Measurements from ENCODE around the gene HSPBP1. TPM values are rescaled to one million over a fixed set of nuclear protein-coding genes. Genes with fewer than 3 reads are reported as not detected.

HSPBP1 gene
- total and polyA plus RNA-seq, 12 donors = 18.8 to 49.8 (median 33.2) TPM

DNA sequence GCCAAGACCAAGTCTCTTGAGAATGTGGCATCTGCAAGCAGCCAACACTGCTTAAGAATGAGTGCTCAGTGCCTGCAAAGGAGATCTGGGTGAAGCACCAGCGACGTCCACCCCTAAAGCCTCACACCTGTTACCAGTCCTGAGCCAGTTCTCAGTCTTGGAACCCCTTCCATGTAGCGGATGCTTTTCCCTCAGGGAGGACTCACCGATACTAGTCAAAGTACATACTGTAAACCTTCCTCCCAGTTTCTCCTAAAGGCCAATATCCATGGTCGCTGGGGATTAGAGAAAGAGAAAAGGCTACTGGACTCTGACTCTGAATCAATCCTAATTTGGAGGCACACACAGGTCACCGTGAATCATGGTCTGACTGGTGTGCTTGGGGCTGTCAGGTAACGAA lies 66.4 kb downstream of the HSPBP1 start:
- intact Hi-C loops (cut with DNase I) = no loop called here

DNA sequence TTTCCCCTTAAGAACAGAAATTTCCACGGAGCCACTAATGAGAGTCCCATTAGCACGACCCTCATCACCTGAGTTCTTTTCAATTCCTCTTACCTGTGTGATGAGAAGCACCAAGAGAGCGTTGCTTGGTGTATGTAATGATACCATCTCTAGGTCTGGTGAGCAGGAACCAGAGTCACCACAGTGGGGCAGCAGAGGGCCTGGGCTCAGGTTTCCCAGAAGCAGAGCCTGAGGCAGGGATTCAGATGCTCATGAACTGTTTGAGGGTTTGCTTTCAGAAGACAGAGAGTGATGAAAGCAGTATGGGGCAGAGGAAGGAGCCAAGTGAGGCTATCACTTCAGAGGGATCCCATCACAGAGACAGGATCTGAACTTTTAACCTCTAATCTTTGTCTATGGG lies 67.5 kb downstream of the HSPBP1 start:
- Histone ChIP-seq H3K27me3 (no peaks in the 10 kb centered on the region), H3K9me3 (replicated peaks in 1 of 3) (peaks cover 0 to 3% (median 0%) of the 10 kb centered on the region in 3 donors), H3K27ac (no peak overlapping the region), H3K36me3 (replicated peaks in 1 of 2) (no peaks in the 10 kb centered on the region), H3K4me1 (replicated peaks in 1 of 2) (peaks cover 8 to 26% of the 10 kb centered on the region in 2 donors), H3K4me3 (no peak overlapping the region)
- intact Hi-C loops (cut with DNase I) = no loop called here
- DNase-seq = no peak
- TF ChIP-seq POLR2A (IDR thresholded peaks at IDR 0.05) = no peak
- TF ChIP-seq, protein P1, sequence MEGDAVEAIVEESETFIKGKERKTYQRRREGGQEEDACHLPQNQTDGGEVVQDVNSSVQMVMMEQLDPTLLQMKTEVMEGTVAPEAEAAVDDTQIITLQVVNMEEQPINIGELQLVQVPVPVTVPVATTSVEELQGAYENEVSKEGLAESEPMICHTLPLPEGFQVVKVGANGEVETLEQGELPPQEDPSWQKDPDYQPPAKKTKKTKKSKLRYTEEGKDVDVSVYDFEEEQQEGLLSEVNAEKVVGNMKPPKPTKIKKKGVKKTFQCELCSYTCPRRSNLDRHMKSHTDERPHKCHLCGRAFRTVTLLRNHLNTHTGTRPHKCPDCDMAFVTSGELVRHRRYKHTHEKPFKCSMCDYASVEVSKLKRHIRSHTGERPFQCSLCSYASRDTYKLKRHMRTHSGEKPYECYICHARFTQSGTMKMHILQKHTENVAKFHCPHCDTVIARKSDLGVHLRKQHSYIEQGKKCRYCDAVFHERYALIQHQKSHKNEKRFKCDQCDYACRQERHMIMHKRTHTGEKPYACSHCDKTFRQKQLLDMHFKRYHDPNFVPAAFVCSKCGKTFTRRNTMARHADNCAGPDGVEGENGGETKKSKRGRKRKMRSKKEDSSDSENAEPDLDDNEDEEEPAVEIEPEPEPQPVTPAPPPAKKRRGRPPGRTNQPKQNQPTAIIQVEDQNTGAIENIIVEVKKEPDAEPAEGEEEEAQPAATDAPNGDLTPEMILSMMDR (IDR thresholded peaks at IDR 0.05) = peak in 2 of 6 experiments; percentile 13 to 16
- 80 to 91% (median 88%) methylated on average over 1 to 3 of the region's 3 CpGs for WGBS, 4 donors

More for the DNA sequence above, 66.4 kb downstream of the HSPBP1 start:
- Histone ChIP-seq H3K27me3 (no peaks in the 10 kb centered on the region), H3K36me3 (replicated peaks in 1 of 2) (no peaks in the 10 kb centered on the region), H3K4me3 (no peak overlapping the region), H3K9me3 (replicated peaks in 1 of 3) (peaks cover 0 to 3% (median 0%) of the 10 kb centered on the region in 3 donors), H3K27ac (no peak overlapping the region), H3K4me1 (replicated peaks in 1 of 2) (peaks cover 8 to 29% of the 10 kb centered on the region in 2 donors)
- WGBS, 4 donors = 79 to 87% (median 82%) methylated on average over 7 of the region's 7 CpGs
- TF ChIP-seq, protein P1 (IDR thresholded peaks at IDR 0.05) = no peak
- TF ChIP-seq POLR2A (IDR thresholded peaks at IDR 0.05) = no peak
- no peak for DNase-seq

Small RNAs within 50 kb of the gene (microRNA-seq; reads per million reads assigned to microRNA genes)
- gene MIR6802 (0.45 to 2.8 (median 0.76) reads per million in 3 donors), gene MIR6803 (4.0 to 10.8 (median 6.5) reads per million in 3 donors), gene MIR6804 (0.57 to 1.3 (median 0.76) reads per million in 3 donors)

Small RNAs within 50 kb of the gene (small RNA-seq; reads per million reads assigned to genes)
- 0 to 0.08 reads per million in 2 donors for gene MIR6802
- 0 to 0.12 reads per million in 2 donors for gene MIR6803
- gene MIR6804 = 0 to 0.24 reads per million in 2 donors

Other genes with a start within 250 kb of the HSPBP1 start
- under 1 TPM in 2 of 9 donors, not detected in 7; 0.11 to 0.22 TPM for gene GP6, start 241.8 kb downstream of the HSPBP1 start, total RNA-seq
- gene GP6, start 241.8 kb downstream of the HSPBP1 start, polyA plus RNA-seq = under 1 TPM in 1 of 3 donors, not detected in 2; 0.07 TPM
- gene RDH13, start 217.0 kb downstream of the HSPBP1 start, total RNA-seq = 10 to 100 TPM in 6 of 9 donors, 1 to 10 TPM in 3; 6.8 to 27.9 (median 10.6) TPM
- gene RDH13, start 217.0 kb downstream of the HSPBP1 start, polyA plus RNA-seq = 1 to 10 TPM; 7.2 to 8.5 (median 7.9) TPM
- 1 to 10 TPM in 6 of 9 donors, under 1 TPM in 2, not detected in 1; 0.60 to 4.4 (median 2.0) TPM for gene EPS8L1, start 204.2 kb downstream of the HSPBP1 start, total RNA-seq
- 1 to 10 TPM in 2 of 3 donors, not detected in 1; 3.6 to 8.0 TPM for gene EPS8L1, start 204.2 kb downstream of the HSPBP1 start, polyA plus RNA-seq
- gene PPP1R12C, start 162.5 kb downstream of the HSPBP1 start, total RNA-seq = 100 to 1,000 TPM in 1 of 9 donors, 10 to 100 TPM in 8; 45.8 to 113 (median 74.2) TPM
- 100 to 1,000 TPM in 2 of 3 donors, 10 to 100 TPM in 1; 22.1 to 251 (median 220) TPM for gene PPP1R12C, start 162.5 kb downstream of the HSPBP1 start, polyA plus RNA-seq
- 10 to 100 TPM in 1 of 9 donors, 1 to 10 TPM in 1, under 1 TPM in 4, not detected in 3; 0.36 to 11.1 (median 0.90) TPM for gene TNNT1, start 130.9 kb downstream of the HSPBP1 start, total RNA-seq
- 1 to 10 TPM in 1 of 3 donors, under 1 TPM in 1, not detected in 1; 0.48 to 2.5 TPM for gene TNNT1, start 130.9 kb downstream of the HSPBP1 start, polyA plus RNA-seq
- gene TNNI3, start 122.4 kb downstream of the HSPBP1 start, total RNA-seq = 100 to 1,000 TPM in 1 of 9 donors, 10 to 100 TPM in 1, 1 to 10 TPM in 1, not detected in 6; 9.7 to 461 (median 20.5) TPM
- 10 to 100 TPM in 2 of 3 donors, under 1 TPM in 1; 0.51 to 25.3 (median 24.4) TPM for gene TNNI3, start 122.4 kb downstream of the HSPBP1 start, polyA plus RNA-seq
- gene DNAAF3, start 113.5 kb downstream of the HSPBP1 start, total RNA-seq = 1 to 10 TPM; 1.9 to 5.8 (median 3.4) TPM
- 1 to 10 TPM; 2.1 to 4.5 (median 3.9) TPM for gene DNAAF3, start 113.5 kb downstream of the HSPBP1 start, polyA plus RNA-seq
- 10 to 100 TPM in 2 of 9 donors, 1 to 10 TPM in 2, under 1 TPM in 2, not detected in 3; 0.07 to 12.1 (median 3.5) TPM for gene SYT5, start 99.8 kb downstream of the HSPBP1 start, total RNA-seq
- 10 to 100 TPM; 19.5 to 52.0 (median 22.1) TPM for gene SYT5, start 99.8 kb downstream of the HSPBP1 start, polyA plus RNA-seq
- gene PTPRH, start 70.6 kb downstream of the HSPBP1 start, total RNA-seq = 100 to 1,000 TPM in 1 of 9 donors, 10 to 100 TPM in 8; 42.8 to 159 (median 54.8) TPM
- 10 to 100 TPM; 30.1 to 54.9 (median 34.9) TPM for gene PTPRH, start 70.6 kb downstream of the HSPBP1 start, polyA plus RNA-seq
- 1 to 10 TPM; 1.5 to 5.2 (median 4.1) TPM for gene TMEM86B, start 51.3 kb downstream of the HSPBP1 start, total RNA-seq
- 10 to 100 TPM in 2 of 3 donors, under 1 TPM in 1; 0.20 to 47.8 (median 23.1) TPM for gene TMEM86B, start 51.3 kb downstream of the HSPBP1 start, polyA plus RNA-seq
- gene PPP6R1, start 21.1 kb downstream of the HSPBP1 start, total RNA-seq = 100 to 1,000 TPM in 2 of 9 donors, 10 to 100 TPM in 7; 28.9 to 116 (median 87.2) TPM
- 100 to 1,000 TPM in 1 of 3 donors, 10 to 100 TPM in 2; 33.4 to 102 (median 56.1) TPM for gene PPP6R1, start 21.1 kb downstream of the HSPBP1 start, polyA plus RNA-seq
- gene BRSK1, start 3.9 kb upstream of the HSPBP1 start, total RNA-seq = 10 to 100 TPM in 7 of 9 donors, 1 to 10 TPM in 2; 2.0 to 24.9 (median 13.1) TPM
- gene BRSK1, start 3.9 kb upstream of the HSPBP1 start, polyA plus RNA-seq = 10 to 100 TPM in 2 of 3 donors, 1 to 10 TPM in 1; 7.2 to 64.3 (median 27.6) TPM
- gene TMEM150B, start 45.2 kb upstream of the HSPBP1 start, total RNA-seq = 10 to 100 TPM in 2 of 9 donors, 1 to 10 TPM in 6, under 1 TPM in 1; 0.11 to 20.8 (median 7.9) TPM
- gene TMEM150B, start 45.2 kb upstream of the HSPBP1 start, polyA plus RNA-seq = 1 to 10 TPM in 2 of 3 donors, under 1 TPM in 1; 0.51 to 4.7 (median 2.5) TPM
- 10 to 100 TPM in 6 of 9 donors, 1 to 10 TPM in 3; 3.9 to 38.3 (median 14.9) TPM for gene KMT5C, start 59.8 kb upstream of the HSPBP1 start, total RNA-seq
- 10 to 100 TPM in 2 of 3 donors, 1 to 10 TPM in 1; 1.4 to 56.7 (median 30.3) TPM for gene KMT5C, start 59.8 kb upstream of the HSPBP1 start, polyA plus RNA-seq
- gene COX6B2, start 74.6 kb upstream of the HSPBP1 start, total RNA-seq = under 1 TPM in 2 of 9 donors, not detected in 7; 0.17 to 0.18 TPM
- gene COX6B2, start 74.6 kb upstream of the HSPBP1 start, polyA plus RNA-seq = not detected
- not detected for gene GARIN5B, start 83.2 kb upstream of the HSPBP1 start, total RNA-seq
- not detected for gene GARIN5B, start 83.2 kb upstream of the HSPBP1 start, polyA plus RNA-seq
- under 1 TPM in 2 of 9 donors, not detected in 7; 0.17 to 0.28 TPM for gene IL11, start 90.4 kb upstream of the HSPBP1 start, total RNA-seq
- gene IL11, start 90.4 kb upstream of the HSPBP1 start, polyA plus RNA-seq = 1 to 10 TPM in 1 of 3 donors, under 1 TPM in 1, not detected in 1; 0.24 to 1.1 TPM
- gene TMEM190, start 96.7 kb upstream of the HSPBP1 start, total RNA-seq = 1 to 10 TPM in 2 of 9 donors, under 1 TPM in 1, not detected in 6; 0.55 to 2.3 (median 1.1) TPM
- gene TMEM190, start 96.7 kb upstream of the HSPBP1 start, polyA plus RNA-seq = 10 to 100 TPM in 1 of 3 donors, 1 to 10 TPM in 1, under 1 TPM in 1; 0.62 to 63.0 (median 4.7) TPM
- gene TMEM238, start 104.2 kb upstream of the HSPBP1 start, total RNA-seq = 1 to 10 TPM in 8 of 9 donors, under 1 TPM in 1; 0.28 to 9.3 (median 2.9) TPM
- gene TMEM238, start 104.2 kb upstream of the HSPBP1 start, polyA plus RNA-seq = under 1 TPM in 1 of 3 donors, not detected in 2; 0.13 TPM
- 1,000 to 10,000 TPM in 4 of 9 donors, 100 to 1,000 TPM in 5; 194 to 2,378 (median 694) TPM for gene RPL28, start 105.8 kb upstream of the HSPBP1 start, total RNA-seq
- 1,000 to 10,000 TPM in 2 of 3 donors, 100 to 1,000 TPM in 1; 577 to 2,804 (median 2,164) TPM for gene RPL28, start 105.8 kb upstream of the HSPBP1 start, polyA plus RNA-seq
- 10 to 100 TPM; 13.0 to 57.1 (median 20.3) TPM for gene UBE2S, start 127.7 kb upstream of the HSPBP1 start, total RNA-seq
- gene UBE2S, start 127.7 kb upstream of the HSPBP1 start, polyA plus RNA-seq = 10 to 100 TPM in 2 of 3 donors, 1 to 10 TPM in 1; 8.8 to 18.0 (median 11.9) TPM
- gene SHISA7, start 163.2 kb upstream of the HSPBP1 start, total RNA-seq = under 1 TPM in 5 of 9 donors, not detected in 4; 0.08 to 0.49 (median 0.20) TPM
- gene SHISA7, start 163.2 kb upstream of the HSPBP1 start, polyA plus RNA-seq = 1 to 10 TPM in 2 of 3 donors, under 1 TPM in 1; 0.47 to 1.3 (median 1.1) TPM
- 100 to 1,000 TPM in 1 of 9 donors, 10 to 100 TPM in 8; 58.2 to 181 (median 78.3) TPM for gene ISOC2, start 181.5 kb upstream of the HSPBP1 start, total RNA-seq
- 100 to 1,000 TPM in 1 of 3 donors, 10 to 100 TPM in 2; 18.1 to 119 (median 75.0) TPM for gene ISOC2, start 181.5 kb upstream of the HSPBP1 start, polyA plus RNA-seq
- gene C19orf85, start 184.6 kb upstream of the HSPBP1 start, total RNA-seq = not detected
- gene C19orf85, start 184.6 kb upstream of the HSPBP1 start, polyA plus RNA-seq = not detected
- 10 to 100 TPM in 3 of 9 donors, 1 to 10 TPM in 5, under 1 TPM in 1; 0.83 to 27.9 (median 8.7) TPM for gene ZNF628, start 196.5 kb upstream of the HSPBP1 start, total RNA-seq
- gene ZNF628, start 196.5 kb upstream of the HSPBP1 start, polyA plus RNA-seq = 10 to 100 TPM in 1 of 3 donors, 1 to 10 TPM in 1, under 1 TPM in 1; 0.04 to 17.5 (median 3.7) TPM
- gene NAT14, start 205.1 kb upstream of the HSPBP1 start, total RNA-seq = 10 to 100 TPM in 6 of 9 donors, 1 to 10 TPM in 3; 4.9 to 46.7 (median 18.3) TPM
- 100 to 1,000 TPM in 1 of 3 donors, 10 to 100 TPM in 1, 1 to 10 TPM in 1; 6.2 to 108 (median 53.8) TPM for gene NAT14, start 205.1 kb upstream of the HSPBP1 start, polyA plus RNA-seq
- gene SSC5D, start 208.3 kb upstream of the HSPBP1 start, total RNA-seq = 1 to 10 TPM in 8 of 9 donors, under 1 TPM in 1; 0.33 to 6.8 (median 4.4) TPM
- 1 to 10 TPM; 1.3 to 10.0 (median 1.5) TPM for gene SSC5D, start 208.3 kb upstream of the HSPBP1 start, polyA plus RNA-seq

Measured in adrenal gland (tissue), 12 donors.